Measurements from ENCODE around the gene SGK1.

The SGK1 gene

GRCh38 chr6:134146268-134147033 is 171.5 kb downstream of the SGK1 start:
- FAIRE-seq, result no peak
- TF ChIP-seq CTCF (IDR thresholded peaks at IDR 0.05; ENCODE audit: insufficient read depth, missing control alignments), result no peak

GRCh38 chr6:134145786-134146185 is 172.1 kb downstream of the SGK1 start:
- TF ChIP-seq CTCF (IDR thresholded peaks at IDR 0.05; ENCODE audit: insufficient read depth, missing control alignments), result no peak
- FAIRE-seq (no peak), DNase-seq (ENCODE audit: insufficient read length, low spot score) (no peak)

More at GRCh38 chr6:134146268-134147033, 171.5 kb downstream of the SGK1 start:
- no peak for DNase-seq (ENCODE audit: insufficient read length, low spot score)

GRCh38 chr6:134138226-134138975 is 179.5 kb downstream of the SGK1 start:
- DNase-seq (ENCODE audit: insufficient read length, low spot score), result no peak
- TF ChIP-seq CTCF (IDR thresholded peaks at IDR 0.05; ENCODE audit: insufficient read depth, missing control alignments), result no peak
- FAIRE-seq, result no peak

- DNase-seq (ENCODE audit: insufficient read length, low spot score) (peak; percentile 45), FAIRE-seq (peak; percentile 90)
- TF ChIP-seq CTCF (IDR thresholded peaks at IDR 0.05; ENCODE audit: insufficient read depth, missing control alignments), result no peak
Measured at GRCh38 chr6:134134654-134135053, 183.3 kb downstream of the SGK1 start.

- FAIRE-seq (no peak), DNase-seq (ENCODE audit: insufficient read length, low spot score) (no peak)
- TF ChIP-seq CTCF (IDR thresholded peaks at IDR 0.05; ENCODE audit: insufficient read depth, missing control alignments), result no peak
Measured at GRCh38 chr6:134132494-134133141, 185.3 kb downstream of the SGK1 start.

GRCh38 chr6:134131530-134132139 is 186.3 kb downstream of the SGK1 start:
- FAIRE-seq (no peak), DNase-seq (ENCODE audit: insufficient read length, low spot score) (no peak)
- no peak for TF ChIP-seq CTCF (IDR thresholded peaks at IDR 0.05; ENCODE audit: insufficient read depth, missing control alignments)
